B cell (primary cell): Measurements from ENCODE around the gene FAM20C. TPM values are rescaled to one million over a fixed set of nuclear protein-coding genes. Genes with fewer than 3 reads are reported as not detected.

ENCODE experiments used
- ATAC-seq: fragments of 200-7000 bp; cut with Tn5 transposase; one replicate; pipeline ENCODE4 v1.10.0; 2021; ENCODE audit warnings: low read depth, mild to moderate bottlenecking, moderate number of reproducible peaks, moderate library complexity
- CTCF ChIA-PET: fragments of 350-600 bp; sonication (Branson Sonifier 250); formaldehyde crosslinking; loops from one replicate; lab custom pipeline; 2021; ENCODE audit warnings: antibody characterized with exemption, inconsistent platforms; lab: Charles Lee
- POLR2A ChIA-PET: fragments of 350-600 bp; sonication (Branson Sonifier 250); formaldehyde crosslinking; loops from one replicate; lab custom pipeline; 2021; ENCODE audit warnings: antibody characterized with exemption; lab: Charles Lee
- DNase-seq: peaks from one replicate; pipeline ENCODE4 v3.0.0; 2013
- H2AFZ ChIP-seq: 2 replicates; pipeline ENCODE4 v1.6.1; 2012; ENCODE audit warnings: mild to moderate bottlenecking, low read depth, low read length; ENCODE audit not compliant: insufficient read depth, poor library complexity, severe bottlenecking
- H3K27ac ChIP-seq, 2 donors: 1 replicate in 1 of 2; 2 replicates in 1 of 2; pipeline ENCODE4 v1.5.1; 2012 to 2013; ENCODE audit warnings: low read length in 2 of 2, mild to moderate bottlenecking in 2 of 2, moderate library complexity in 1 of 2
- H3K27me3 ChIP-seq, 4 experiments: fragments of 200-600 bp in 1 of 4; sonication (generic) in 1 of 4; replicated peaks in 1 of 4; 1 replicate in 2 of 4; 2 replicates in 2 of 4; pipeline versions ENCODE4 v1.6.1 to v1.7.0; 2013 to 2016; ENCODE audit warnings: low read length in 3 of 4, mild to moderate bottlenecking in 2 of 4, mixed read lengths in 1 of 4, moderate library complexity in 1 of 4; ENCODE audit not compliant: insufficient read depth in 4 of 4, control insufficient read depth in 3 of 4; ENCODE audit errors: control extremely low read depth in 1 of 4
- H3K36me3 ChIP-seq, 2 experiments: replicated peaks in 1 of 2; 1 replicate in 1 of 2; 2 replicates in 1 of 2; pipeline versions ENCODE4 v1.6.1 to v1.7.1; 2013; ENCODE audit warnings: low read length in 1 of 2; ENCODE audit not compliant: insufficient read depth in 2 of 2, control insufficient read depth in 1 of 2; ENCODE audit errors: control extremely low read depth in 1 of 2, extremely low read depth in 1 of 2
- H3K4me1 ChIP-seq, 2 donors: fragments of 200-600 bp in 1 of 2; sonication (generic) in 1 of 2; 1 replicate in 1 of 2; 2 replicates in 1 of 2; pipeline versions ENCODE4 v1.5.1 to v1.6.1; 2013 to 2017; ENCODE audit warnings: low read length in 2 of 2; ENCODE audit not compliant: control insufficient read depth in 2 of 2, insufficient read depth in 2 of 2
- H3K4me2 ChIP-seq: replicated peaks from 2 replicates; pipeline ENCODE3; 2012; ENCODE audit warnings: mild to moderate bottlenecking, low read depth, low read length; ENCODE audit not compliant: poor library complexity, severe bottlenecking
- H3K4me3 ChIP-seq, 5 experiments: fragments of 200-600 bp in 1 of 5; sonication (generic) in 1 of 5; 1 replicate in 3 of 5; 2 replicates in 2 of 5; pipeline versions ENCODE4 v1.5.1 to v1.7.0; 2011 to 2016; ENCODE audit warnings: low read length in 4 of 5, mild to moderate bottlenecking in 4 of 5, low read depth in 2 of 5, control low read depth in 1 of 5, moderate library complexity in 1 of 5; ENCODE audit not compliant: insufficient read depth in 1 of 5; ENCODE audit errors: control extremely low read depth in 1 of 5, extremely low read depth in 1 of 5
- H3K79me2 ChIP-seq: fragments of 200-600 bp; sonication (generic); one replicate; pipeline ENCODE4 v1.6.0; 2016; ENCODE audit warnings: low read length; ENCODE audit not compliant: control insufficient read depth, insufficient read depth
- H3K9ac ChIP-seq: fragments of 200-600 bp; sonication (generic); 2 replicates; pipeline ENCODE4 v1.6.1; 2017; ENCODE audit warnings: mild to moderate bottlenecking, low read length, moderate library complexity
- H3K9me3 ChIP-seq, 3 donors: one replicate each; pipeline versions ENCODE4 v1.6.1 to v1.7.1; 2013; ENCODE audit warnings: low read length in 2 of 3; ENCODE audit not compliant: control insufficient read depth in 2 of 3, insufficient read depth in 1 of 3; ENCODE audit errors: control extremely low read depth in 1 of 3
- H4K20me1 ChIP-seq: 2 replicates; pipeline ENCODE4 v1.6.0; 2012; ENCODE audit warnings: mild to moderate bottlenecking, low read length; ENCODE audit not compliant: insufficient read depth, control insufficient read depth, poor library complexity, severe bottlenecking
- H3K27ac Mint-ChIP-seq: one replicate; pipeline ENCODE4 v1.8.0; 2021; ENCODE audit warnings: mixed read lengths
- H3K27me3 Mint-ChIP-seq: one replicate; pipeline ENCODE4 v1.8.0; 2021; ENCODE audit warnings: mixed read lengths
- H3K4me1 Mint-ChIP-seq: one replicate; pipeline ENCODE4 v1.8.0; 2021; ENCODE audit warnings: mixed read lengths
- H3K4me3 Mint-ChIP-seq: one replicate; pipeline ENCODE4 v1.8.0; 2021; ENCODE audit warnings: mixed read lengths
- H3K9me3 Mint-ChIP-seq: one replicate; pipeline ENCODE4 v1.8.0; 2022; ENCODE audit warnings: mixed read lengths; ENCODE audit not compliant: insufficient read depth
- CTCF ChIP-seq: fragments of 200-600 bp; IDR thresholded peaks from one replicate; pipeline ENCODE4 v1.8.0; 2022; ENCODE audit warnings: antibody characterized with exemption, mild to moderate bottlenecking
- EZH2 ChIP-seq: IDR thresholded peaks from 2 replicates; pipeline ENCODE4 v1.6.1; 2012; ENCODE audit warnings: borderline replicate concordance, low read depth, mild to moderate bottlenecking, moderate library complexity, low read length; ENCODE audit not compliant: insufficient read depth, poor library complexity, severe bottlenecking
- WGBS: methylation state at CpG from one replicate; pipeline ENCODE4 v1.1.5; 2013; ENCODE audit warnings: missing lambda C conversion rate; ENCODE audit not compliant: insufficient coverage; 5-methylcytosine and 5-hydroxymethylcytosine counted together
- intact Hi-C: fragments of 100-400 bp; cut with micrococcal nuclease; formaldehyde crosslinking; loops from one replicate; pipeline ENCODE4 v1.10.0; 2022
- polyA plus RNA-seq: library from polyadenylated mRNA; depleted of rRNA; stranded (reverse); fragments of >200 nt; gene quantifications from 2 replicates; pipeline ENCODE4 v1.2.3, GENCODE V29; 2012
- total RNA-seq, 2 donors: library from RNA; stranded (reverse); fragments of 120-200 nt in 1 of 2; gene quantifications; 1 replicate in 1 of 2; 2 replicates in 1 of 2; pipeline versions ENCODE4 v1.2.3 to v1.2.4, GENCODE V29; 2013 to 2022

FAM20C gene
- total and polyA plus RNA-seq, 2 donors (not counting 1 experiment from before 2014, with no cell fraction given): 0.54 to 0.81 TPM

DNA sequence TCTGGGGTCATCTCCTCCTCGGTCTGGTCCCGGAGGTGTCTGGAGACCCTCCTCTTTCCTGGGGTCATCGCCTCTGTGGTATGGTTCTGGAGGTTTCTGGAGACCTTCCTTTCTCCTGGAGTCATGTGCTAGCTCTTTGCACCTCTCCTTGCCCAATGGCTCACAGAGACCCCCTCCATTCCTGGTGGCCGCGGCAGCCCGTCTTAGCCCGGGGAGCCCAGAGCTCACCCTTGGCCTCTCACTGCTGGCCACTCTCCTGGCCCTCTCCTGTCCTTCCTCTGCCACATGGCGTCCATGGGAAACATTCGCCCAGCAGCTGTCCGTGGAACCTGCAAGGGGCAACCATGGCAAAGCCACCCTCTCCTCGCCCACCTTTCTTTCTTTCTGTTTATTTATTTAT, 77.3 kb downstream of the FAM20C start:
- CTCF ChIA-PET: no interaction called here
- no peaks in the 10 kb centered on the region for H3K4me1 ChIP-seq
- no peak overlapping the region for H3K27ac ChIP-seq
- H3K27me3 Mint-ChIP-seq: no peaks in the 10 kb centered on the region
- TF ChIP-seq CTCF (no peak), EZH2 (no peak)
- H3K27me3 ChIP-seq: no peaks in the 10 kb centered on the region
- no peak overlapping the region for H3K9ac ChIP-seq
- no peaks in the 10 kb centered on the region for H3K79me2 ChIP-seq
- H3K36me3 ChIP-seq: no peaks in the 10 kb centered on the region
- H3K4me3 ChIP-seq: no peak overlapping the region
- POLR2A ChIA-PET: no interaction called here
- no peak overlapping the region for H3K4me2 ChIP-seq
- 85% methylated on average over 4 of the region's 11 CpGs for WGBS
- no peak overlapping the region for H2AFZ ChIP-seq
- ATAC-seq: no peak
- peaks cover 6% of the 10 kb centered on the region for H3K9me3 Mint-ChIP-seq
- H3K27ac Mint-ChIP-seq: no peak overlapping the region
- peaks cover 0 to 53% (median 3%) of the 10 kb centered on the region in 3 donors for H3K9me3 ChIP-seq
- intact Hi-C loops: no loop called here
- H3K4me3 Mint-ChIP-seq: no peak overlapping the region
- H3K4me1 Mint-ChIP-seq: no peaks in the 10 kb centered on the region
- no peak for DNase-seq
- H4K20me1 ChIP-seq: no peaks in the 10 kb centered on the region

DNA sequence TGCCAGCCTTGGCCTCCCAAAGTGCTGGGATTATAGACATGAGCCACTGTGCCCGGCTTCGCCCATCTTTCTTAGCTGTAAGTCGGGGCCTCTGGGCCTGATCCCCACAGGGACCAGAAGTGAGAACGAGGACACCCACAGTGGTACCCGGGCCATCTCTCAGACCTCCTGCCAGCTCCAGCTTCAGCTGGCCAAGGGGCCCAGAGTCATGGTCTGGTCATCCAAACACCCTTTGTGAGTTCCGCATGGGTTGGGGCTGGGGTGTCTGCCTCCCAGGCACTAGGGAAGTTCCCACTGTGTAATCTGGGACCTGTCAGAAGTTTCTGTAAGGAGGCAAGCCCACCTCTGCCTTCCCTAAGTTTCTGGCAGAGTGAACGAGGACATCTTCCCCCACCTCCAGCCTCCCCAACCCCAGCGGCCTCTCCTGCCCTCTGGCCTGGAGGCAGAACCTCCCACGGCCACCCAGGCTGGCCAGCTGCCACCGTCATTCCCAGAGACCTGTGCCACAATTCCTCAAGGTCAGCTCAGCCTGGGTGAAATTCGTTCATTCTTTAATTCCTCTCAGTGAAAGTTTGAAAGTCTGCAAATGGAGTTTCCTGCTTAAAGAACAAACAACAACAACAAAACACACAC, 78.1 kb downstream of the FAM20C start:
- H3K27ac ChIP-seq: no peak overlapping the region
- H3K4me2 ChIP-seq: no peak overlapping the region
- H3K27me3 ChIP-seq: no peaks in the 10 kb centered on the region
- H3K36me3 ChIP-seq: no peaks in the 10 kb centered on the region
- ChIA-PET POLR2A (no interaction called here), CTCF (no interaction called here)
- H4K20me1 ChIP-seq: no peaks in the 10 kb centered on the region
- DNase-seq (no peak), ATAC-seq (no peak)
- peaks cover 0 to 46% (median 3%) of the 10 kb centered on the region in 3 donors for H3K9me3 ChIP-seq
- Mint-ChIP-seq H3K27ac (no peak overlapping the region), H3K4me3 (no peak overlapping the region), H3K27me3 (no peaks in the 10 kb centered on the region), H3K4me1 (no peaks in the 10 kb centered on the region), H3K9me3 (peaks cover 6% of the 10 kb centered on the region)
- no peak overlapping the region for H2AFZ ChIP-seq
- TF ChIP-seq EZH2 (no peak), CTCF (no peak)
- 79% methylated on average over 10 of the region's 11 CpGs for WGBS
- no peaks in the 10 kb centered on the region for H3K4me1 ChIP-seq
- H3K79me2 ChIP-seq: no peaks in the 10 kb centered on the region
- H3K4me3 ChIP-seq: no peak overlapping the region
- intact Hi-C loops: no loop called here
- no peak overlapping the region for H3K9ac ChIP-seq
